ENCODE data around the gene FAF1.

- TF ChIP-seq, protein P1, sequence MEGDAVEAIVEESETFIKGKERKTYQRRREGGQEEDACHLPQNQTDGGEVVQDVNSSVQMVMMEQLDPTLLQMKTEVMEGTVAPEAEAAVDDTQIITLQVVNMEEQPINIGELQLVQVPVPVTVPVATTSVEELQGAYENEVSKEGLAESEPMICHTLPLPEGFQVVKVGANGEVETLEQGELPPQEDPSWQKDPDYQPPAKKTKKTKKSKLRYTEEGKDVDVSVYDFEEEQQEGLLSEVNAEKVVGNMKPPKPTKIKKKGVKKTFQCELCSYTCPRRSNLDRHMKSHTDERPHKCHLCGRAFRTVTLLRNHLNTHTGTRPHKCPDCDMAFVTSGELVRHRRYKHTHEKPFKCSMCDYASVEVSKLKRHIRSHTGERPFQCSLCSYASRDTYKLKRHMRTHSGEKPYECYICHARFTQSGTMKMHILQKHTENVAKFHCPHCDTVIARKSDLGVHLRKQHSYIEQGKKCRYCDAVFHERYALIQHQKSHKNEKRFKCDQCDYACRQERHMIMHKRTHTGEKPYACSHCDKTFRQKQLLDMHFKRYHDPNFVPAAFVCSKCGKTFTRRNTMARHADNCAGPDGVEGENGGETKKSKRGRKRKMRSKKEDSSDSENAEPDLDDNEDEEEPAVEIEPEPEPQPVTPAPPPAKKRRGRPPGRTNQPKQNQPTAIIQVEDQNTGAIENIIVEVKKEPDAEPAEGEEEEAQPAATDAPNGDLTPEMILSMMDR (IDR thresholded peaks at IDR 0.05; ENCODE audit: control extremely low read depth in 1 of 3, insufficient read depth in 1 of 3, low read depth in 1 of 3, low read length in 3 of 3) = no peak
- no peak for TF ChIP-seq HDAC2 (IDR thresholded peaks at IDR 0.05; ENCODE audit: borderline replicate concordance in 1 of 2, low read depth in 2 of 2, low read length in 2 of 2)
- TF ChIP-seq YY1 (IDR thresholded peaks at IDR 0.05; ENCODE audit: low read depth, low read length) = no peak
- TF ChIP-seq TEAD4 (IDR thresholded peaks at IDR 0.05; ENCODE audit: low read depth, low read length) = no peak
- no peak for TF ChIP-seq RNF2 (IDR thresholded peaks at IDR 0.05; ENCODE audit: borderline replicate concordance, low read depth, low read length, missing control alignments, poor library complexity, severe bottlenecking)
- no peak for TF ChIP-seq POLR2A (IDR thresholded peaks at IDR 0.05; ENCODE audit: control extremely low read depth in 1 of 2, low read depth in 2 of 2, low read length in 2 of 2)
- no peak for TF ChIP-seq JUN (IDR thresholded peaks at IDR 0.05; ENCODE audit: low read depth, low read length)
- no peak for TF ChIP-seq JUND (IDR thresholded peaks at IDR 0.05; ENCODE audit: low read length)
Measured at GRCh38 chr1:50950396-50950795, 9.7 kb downstream of the FAF1 start.

All from H1 (cell line).